ENCODE measurements around the gene CLDN6.

Gene CLDN6

GRCh38 chr16:3049921-3050481 lies 32.0 kb upstream of the CLDN6 start:
- H3K18ac ChIP-seq (ENCODE audit: low read length): no peak overlapping the region
- H3K9ac ChIP-seq (ENCODE audit: low read length): no peak overlapping the region
- no peak overlapping the region for H3K4ac ChIP-seq (ENCODE audit: low read depth, low read length)
- H4K8ac ChIP-seq (ENCODE audit: low read depth, low read length): no peak overlapping the region
- peaks cover 2 to 7% of the 10 kb centered on the region in 2 experiments for H3K36me3 ChIP-seq (ENCODE audit: control insufficient read depth in 1 of 2, insufficient read depth in 2 of 2, low read length in 2 of 2)
- H2BK120ac ChIP-seq (ENCODE audit: insufficient read depth, low read length, poor library complexity): no peak overlapping the region
- H4K91ac ChIP-seq (ENCODE audit: low read depth, low read length): no peak overlapping the region
- H2BK12ac ChIP-seq (ENCODE audit: low read length): no peak overlapping the region
- no peak overlapping the region for H3K27ac ChIP-seq (ENCODE audit: low read depth, low read length)
- no peak overlapping the region for H2AFZ ChIP-seq (ENCODE audit: insufficient read depth, low read length, poor library complexity)
- no peaks in the 10 kb centered on the region for H3K79me1 ChIP-seq (ENCODE audit: low read length)
- H3K23ac ChIP-seq (ENCODE audit: low read length): no peak overlapping the region
- DNase-seq: no peak
- no peak overlapping the region for H2BK5ac ChIP-seq (ENCODE audit: low read depth, low read length, poor library complexity)
- H3K27me3 ChIP-seq (ENCODE audit: insufficient read depth, low read length): peaks cover 26% of the 10 kb centered on the region
- no peak overlapping the region for H2AK5ac ChIP-seq (ENCODE audit: low read length)
- H3K79me2 ChIP-seq (ENCODE audit: control insufficient read depth, insufficient read depth, low read length, poor library complexity): no peaks in the 10 kb centered on the region
- peaks cover 4 to 9% of the 10 kb centered on the region in 2 experiments for H3K4me1 ChIP-seq (ENCODE audit: control insufficient read depth in 1 of 2, insufficient read depth in 2 of 2, low read length in 2 of 2)
- H3K4me3 ChIP-seq (ENCODE audit: low read depth, low read length): no peak overlapping the region
- whole genome bisulfite sequencing (ENCODE audit: extremely low coverage, insufficient coverage, insufficient read length): no CpG with 5 or more reads among the region's 26 CpGs
- no peak overlapping the region for H4K12ac ChIP-seq (ENCODE audit: low read depth, low read length)
- H3K4me2 ChIP-seq (ENCODE audit: low read length): no peak overlapping the region
- H3K14ac ChIP-seq (ENCODE audit: low read length): no peak overlapping the region
- H3K9me3 ChIP-seq (ENCODE audit: insufficient read depth, low read depth, low read length): no peaks in the 10 kb centered on the region

- no peaks in the 10 kb centered on the region for H3K9me3 ChIP-seq (ENCODE audit: insufficient read depth, low read depth, low read length)
- H3K4me3 ChIP-seq (ENCODE audit: low read depth, low read length): no peak overlapping the region
- H4K8ac ChIP-seq (ENCODE audit: low read depth, low read length): no peak overlapping the region
- no peak overlapping the region for H2AK5ac ChIP-seq (ENCODE audit: low read length)
- H3K79me2 ChIP-seq (ENCODE audit: control insufficient read depth, insufficient read depth, low read length, poor library complexity): no peaks in the 10 kb centered on the region
- no peaks in the 10 kb centered on the region for H3K79me1 ChIP-seq (ENCODE audit: low read length)
- no peak overlapping the region for H2BK120ac ChIP-seq (ENCODE audit: insufficient read depth, low read length, poor library complexity)
- no peak overlapping the region for H2BK5ac ChIP-seq (ENCODE audit: low read depth, low read length, poor library complexity)
- H4K12ac ChIP-seq (ENCODE audit: low read depth, low read length): no peak overlapping the region
- WGBS (ENCODE audit: extremely low coverage, insufficient coverage, insufficient read length): no CpG with 5 or more reads among the region's 13 CpGs
- H2AFZ ChIP-seq (ENCODE audit: insufficient read depth, low read length, poor library complexity): no peak overlapping the region
- no peak overlapping the region for H3K23ac ChIP-seq (ENCODE audit: low read length)
- H3K4me2 ChIP-seq (ENCODE audit: low read length): no peak overlapping the region
- no peak overlapping the region for H2BK12ac ChIP-seq (ENCODE audit: low read length)
- no peak overlapping the region for H3K9ac ChIP-seq (ENCODE audit: low read length)
- no peak overlapping the region for H4K91ac ChIP-seq (ENCODE audit: low read depth, low read length)
- peaks cover 4 to 9% of the 10 kb centered on the region in 2 experiments for H3K4me1 ChIP-seq (ENCODE audit: control insufficient read depth in 1 of 2, insufficient read depth in 2 of 2, low read length in 2 of 2)
- H3K14ac ChIP-seq (ENCODE audit: low read length): no peak overlapping the region
- H3K36me3 ChIP-seq (ENCODE audit: control insufficient read depth in 1 of 2, insufficient read depth in 2 of 2, low read length in 2 of 2): no peaks in the 10 kb centered on the region
- no peak overlapping the region for H3K4ac ChIP-seq (ENCODE audit: low read depth, low read length)
- DNase-seq: no peak
- H3K27ac ChIP-seq (ENCODE audit: low read depth, low read length): no peak overlapping the region
- no peak overlapping the region for H3K18ac ChIP-seq (ENCODE audit: low read length)
- H3K27me3 ChIP-seq (ENCODE audit: insufficient read depth, low read length): peaks cover 34% of the 10 kb centered on the region
Measured at GRCh38 chr16:3047387-3047720, 29.4 kb upstream of the CLDN6 start.

- Histone ChIP-seq H3K4me1 (ENCODE audit: control insufficient read depth in 1 of 2, insufficient read depth in 2 of 2, low read length in 2 of 2) (peaks cover 4 to 9% of the 10 kb centered on the region in 2 experiments), H3K18ac (ENCODE audit: low read length) (no peak overlapping the region), H3K14ac (ENCODE audit: low read length) (no peak overlapping the region), H3K4ac (ENCODE audit: low read depth, low read length) (no peak overlapping the region), H3K4me2 (ENCODE audit: low read length) (peak overlapping the region; percentile 84), H4K8ac (ENCODE audit: low read depth, low read length) (no peak overlapping the region), H2BK5ac (ENCODE audit: low read depth, low read length, poor library complexity) (no peak overlapping the region), H3K79me1 (ENCODE audit: low read length) (no peaks in the 10 kb centered on the region), H3K9me3 (ENCODE audit: insufficient read depth, low read depth, low read length) (no peaks in the 10 kb centered on the region), H4K91ac (ENCODE audit: low read depth, low read length) (no peak overlapping the region), H2AFZ (ENCODE audit: insufficient read depth, low read length, poor library complexity) (no peak overlapping the region), H3K36me3 (ENCODE audit: control insufficient read depth in 1 of 2, insufficient read depth in 2 of 2, low read length in 2 of 2) (no peaks in the 10 kb centered on the region), H4K12ac (ENCODE audit: low read depth, low read length) (no peak overlapping the region), H3K79me2 (ENCODE audit: control insufficient read depth, insufficient read depth, low read length, poor library complexity) (no peaks in the 10 kb centered on the region), H3K27me3 (ENCODE audit: insufficient read depth, low read length) (peaks cover 34% of the 10 kb centered on the region), H2AK5ac (ENCODE audit: low read length) (no peak overlapping the region), H3K23ac (ENCODE audit: low read length) (no peak overlapping the region), H3K9ac (ENCODE audit: low read length) (no peak overlapping the region), H3K4me3 (ENCODE audit: low read depth, low read length) (no peak overlapping the region), H2BK12ac (ENCODE audit: low read length) (no peak overlapping the region), H2BK120ac (ENCODE audit: insufficient read depth, low read length, poor library complexity) (no peak overlapping the region), H3K27ac (ENCODE audit: low read depth, low read length) (no peak overlapping the region)
- no CpG with 5 or more reads among the region's 54 CpGs for WGBS (ENCODE audit: extremely low coverage, insufficient coverage, insufficient read length)
- no peak for DNase-seq
Measured at GRCh38 chr16:3046641-3047386, 28.8 kb upstream of the CLDN6 start.

GRCh38 chr16:3045758-3046640 lies 28.0 kb upstream of the CLDN6 start, which contains the start of gene MMP25:
MMP25 (plus strand) TSS chr16:3046561; CDS start chr16:3046918, 357 bp downstream.
- Histone ChIP-seq H3K4ac (ENCODE audit: low read depth, low read length) (no peak within 1 kb of the TSS), H3K4me3 (ENCODE audit: low read depth, low read length) (peak within 1 kb of the TSS; percentile 49), H2BK120ac (ENCODE audit: insufficient read depth, low read length, poor library complexity) (no peak within 1 kb of the TSS), H3K4me2 (ENCODE audit: low read length) (peak within 1 kb of the TSS; percentile 84), H4K12ac (ENCODE audit: low read depth, low read length) (no peak within 1 kb of the TSS), H2BK12ac (ENCODE audit: low read length) (no peak within 1 kb of the TSS), H4K8ac (ENCODE audit: low read depth, low read length) (no peak within 1 kb of the TSS), H3K27ac (ENCODE audit: low read depth, low read length) (no peak within 1 kb of the TSS), H3K9ac (ENCODE audit: low read length) (no peak within 1 kb of the TSS), H3K79me2 (ENCODE audit: control insufficient read depth, insufficient read depth, low read length, poor library complexity) (no peaks in the 10 kb centered on the region), H2AFZ (ENCODE audit: insufficient read depth, low read length, poor library complexity) (peak within 1 kb of the TSS; percentile 15), H4K91ac (ENCODE audit: low read depth, low read length) (no peak within 1 kb of the TSS), H3K36me3 (ENCODE audit: control insufficient read depth in 1 of 2, insufficient read depth in 2 of 2, low read length in 2 of 2) (no peaks in the 10 kb centered on the region), H2BK5ac (ENCODE audit: low read depth, low read length, poor library complexity) (no peak within 1 kb of the TSS), H3K79me1 (ENCODE audit: low read length) (no peaks in the 10 kb centered on the region), H3K9me3 (ENCODE audit: insufficient read depth, low read depth, low read length) (no peaks in the 10 kb centered on the region), H3K27me3 (ENCODE audit: insufficient read depth, low read length) (peaks cover 34% of the 10 kb centered on the region), H3K4me1 (ENCODE audit: control insufficient read depth in 1 of 2, insufficient read depth in 2 of 2, low read length in 2 of 2) (peaks cover 4 to 9% of the 10 kb centered on the region in 2 experiments), H3K14ac (ENCODE audit: low read length) (no peak within 1 kb of the TSS), H3K23ac (ENCODE audit: low read length) (no peak within 1 kb of the TSS), H2AK5ac (ENCODE audit: low read length) (no peak within 1 kb of the TSS), H3K18ac (ENCODE audit: low read length) (no peak within 1 kb of the TSS)
- no CpG with 5 or more reads among the region's 86 CpGs for WGBS (ENCODE audit: extremely low coverage, insufficient coverage, insufficient read length)
- no peak for DNase-seq
